ENCODE results near the gene APOOL. TPM values are rescaled to one million over a fixed set of nuclear protein-coding genes. Genes with fewer than 3 reads are reported as not detected.

APOOL gene
- polyA plus RNA-seq, 1 donor (not counting 4 experiments of a cell fraction or from before 2014, with no cell fraction given) = 7.2 TPM

GRCh38 chrX:85018471-85018870, 14.8 kb downstream of the APOOL start:
- Histone ChIP-seq H3K79me2 (ENCODE audit: control insufficient read depth, insufficient read depth, low read length) (no peaks in the 10 kb centered on the region), H3K36me3 (ENCODE audit: control insufficient read depth in 2 of 2, extremely low read depth in 1 of 2, insufficient read depth in 2 of 2, low read length in 2 of 2) (peaks cover 0 to 1% of the 10 kb centered on the region in 2 experiments), H3K9me3 (ENCODE audit: control insufficient read depth, low read depth, low read length) (no peaks in the 10 kb centered on the region), H3K4me2 (ENCODE audit: control insufficient read depth, extremely low read depth, insufficient read depth, low read depth, low read length) (no peak overlapping the region), H3K9ac (ENCODE audit: control insufficient read depth, extremely low read depth, insufficient read depth, low read length) (no peak overlapping the region), H3K27me3 (ENCODE audit: control insufficient read depth, extremely low read depth, insufficient read depth, low read length) (no peaks in the 10 kb centered on the region), H4K20me1 (ENCODE audit: control insufficient read depth, extremely low read depth, insufficient read depth, low read length) (no peaks in the 10 kb centered on the region), H3K9me1 (ENCODE audit: control insufficient read depth, extremely low read depth, insufficient read depth, low read length) (no peaks in the 10 kb centered on the region), H3K4me3 (ENCODE audit: control insufficient read depth in 2 of 3, extremely low read depth in 1 of 3, insufficient read depth in 2 of 3, low read depth in 1 of 3, low read length in 3 of 3) (no peak overlapping the region), H3K4me1 (ENCODE audit: control insufficient read depth, extremely low read depth, insufficient read depth, low read length) (no peaks in the 10 kb centered on the region), H2AFZ (ENCODE audit: control insufficient read depth, low read length) (no peak overlapping the region), H3K27ac (ENCODE audit: control insufficient read depth, insufficient read depth, low read length) (no peak overlapping the region)
- DNase-seq (ENCODE audit: low read depth, low spot score) = no peak
- TF ChIP-seq EZH2 (IDR thresholded peaks at IDR 0.05; ENCODE audit: low read length) (no peak), CTCF (optimal IDR thresholded peaks at IDR 0.05 in 1 of 3, IDR thresholded peaks at IDR 0.05 in 1 of 3, conservative IDR thresholded peaks at IDR 0.05 in 1 of 3; ENCODE audit: extremely low read depth in 1 of 3, insufficient read depth in 2 of 3, low read length in 3 of 3) (no peak)
- no peak for FAIRE-seq
- dilution Hi-C loops (cut with MboI; ENCODE audit: extremely low pct_ligation_motif_present, low sequenced_read_pairs) = no loop called here

DNA sequence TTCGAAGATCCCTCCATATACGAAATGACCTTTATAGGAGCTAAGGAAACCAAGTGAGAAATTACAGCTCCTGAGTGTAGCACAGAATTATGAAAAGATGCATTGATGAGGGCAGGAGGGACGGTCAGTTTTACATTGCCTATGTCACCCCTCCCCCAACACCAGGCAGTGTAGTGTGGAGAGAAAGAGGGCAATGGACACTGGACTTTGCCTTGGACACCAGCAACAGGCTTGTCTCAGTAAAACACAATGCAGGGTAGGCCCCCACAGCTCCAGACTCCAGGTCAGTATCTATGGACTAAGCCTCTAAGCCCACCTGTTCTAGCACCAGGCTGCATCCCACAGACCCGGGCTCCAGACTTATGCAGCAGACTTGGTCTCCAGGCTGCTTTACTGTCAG, 16.5 kb downstream of the APOOL start:
- H3K4me3 ChIP-seq (ENCODE audit: control insufficient read depth in 2 of 3, extremely low read depth in 1 of 3, insufficient read depth in 2 of 3, low read depth in 1 of 3, low read length in 3 of 3) = no peak overlapping the region
- no peaks in the 10 kb centered on the region for H3K27me3 ChIP-seq (ENCODE audit: control insufficient read depth, extremely low read depth, insufficient read depth, low read length)
- H3K79me2 ChIP-seq (ENCODE audit: control insufficient read depth, insufficient read depth, low read length) = no peaks in the 10 kb centered on the region
- H3K9me1 ChIP-seq (ENCODE audit: control insufficient read depth, extremely low read depth, insufficient read depth, low read length) = no peaks in the 10 kb centered on the region
- no peak overlapping the region for H3K9ac ChIP-seq (ENCODE audit: control insufficient read depth, extremely low read depth, insufficient read depth, low read length)
- H3K27ac ChIP-seq (ENCODE audit: control insufficient read depth, insufficient read depth, low read length) = no peak overlapping the region
- dilution Hi-C loops (cut with MboI; ENCODE audit: extremely low pct_ligation_motif_present, low sequenced_read_pairs) = no loop called here
- H3K4me1 ChIP-seq (ENCODE audit: control insufficient read depth, extremely low read depth, insufficient read depth, low read length) = no peaks in the 10 kb centered on the region
- H3K4me2 ChIP-seq (ENCODE audit: control insufficient read depth, extremely low read depth, insufficient read depth, low read depth, low read length) = no peak overlapping the region
- no peak for TF ChIP-seq CTCF (optimal IDR thresholded peaks at IDR 0.05 in 1 of 3, IDR thresholded peaks at IDR 0.05 in 1 of 3, conservative IDR thresholded peaks at IDR 0.05 in 1 of 3; ENCODE audit: extremely low read depth in 1 of 3, insufficient read depth in 2 of 3, low read length in 3 of 3)
- no peak for TF ChIP-seq EZH2 (IDR thresholded peaks at IDR 0.05; ENCODE audit: low read length)
- no peaks in the 10 kb centered on the region for H4K20me1 ChIP-seq (ENCODE audit: control insufficient read depth, extremely low read depth, insufficient read depth, low read length)
- H2AFZ ChIP-seq (ENCODE audit: control insufficient read depth, low read length) = no peak overlapping the region
- H3K36me3 ChIP-seq (ENCODE audit: control insufficient read depth in 2 of 2, extremely low read depth in 1 of 2, insufficient read depth in 2 of 2, low read length in 2 of 2) = peaks cover 0 to 1% of the 10 kb centered on the region in 2 experiments
- DNase-seq (ENCODE audit: low read depth, low spot score) (no peak), FAIRE-seq (no peak)
- H3K9me3 ChIP-seq (ENCODE audit: control insufficient read depth, low read depth, low read length) = no peaks in the 10 kb centered on the region

All from keratinocyte (primary cell).